Keratinocyte (primary cell): ENCODE data around the gene SPATA16.

Experiments used
- CTCF ChIP-seq, 3 experiments: IDR thresholded peaks in 1 of 3; conservative IDR thresholded peaks in 1 of 3; optimal IDR thresholded peaks in 1 of 3; 2 replicates in 2 of 3; 3 replicates in 1 of 3; pipeline versions ENCODE3 to v1.5.1; 2011; ENCODE audit warnings: low read length in 3 of 3, mild to moderate bottlenecking in 3 of 3, moderate library complexity in 2 of 3, control low read depth in 1 of 3, inconsistent platforms in 1 of 3; ENCODE audit not compliant: insufficient read depth in 2 of 3; ENCODE audit errors: extremely low read depth in 1 of 3
- EZH2 ChIP-seq: IDR thresholded peaks from one replicate; pipeline ENCODE4 v1.6.1; 2012; ENCODE audit warnings: inconsistent platforms, mild to moderate bottlenecking, low read length, moderate library complexity

- TF ChIP-seq CTCF (optimal IDR thresholded peaks at IDR 0.05 in 1 of 3, IDR thresholded peaks at IDR 0.05 in 1 of 3, conservative IDR thresholded peaks at IDR 0.05 in 1 of 3; ENCODE audit: extremely low read depth in 1 of 3, insufficient read depth in 2 of 3, low read length in 3 of 3), result no peak
- no peak for TF ChIP-seq EZH2
Measured at GRCh38 chr3:173028351-173028750, 112.7 kb downstream of the SPATA16 start.
